ENCODE data around the gene RTL1.

The RTL1 gene

GRCh38 chr14:100835548-100836310 is 67.8 kb downstream of the RTL1 start:
- Histone ChIP-seq H3K4me3 (replicated peaks; ENCODE audit: low read depth, low read length) (no peak overlapping the region), H3K27me3 (replicated peaks; ENCODE audit: control insufficient read depth, insufficient read depth, low read length) (no peaks in the 10 kb centered on the region; the same call in 1 of the 2 replicates), H3K36me3 (ENCODE audit: control insufficient read depth, insufficient read depth, low read length) (no peaks in the 10 kb centered on the region)
- no peak for DNase-seq (ENCODE audit: extremely low read depth, insufficient read length)
- TF ChIP-seq CTCF (IDR thresholded peaks at IDR 0.05; ENCODE audit: insufficient read depth, low read length, poor library complexity, severe bottlenecking): no peak

GRCh38 chr14:100834794-100835547 is 68.6 kb downstream of the RTL1 start:
- Histone ChIP-seq H3K4me3 (replicated peaks; ENCODE audit: low read depth, low read length) (no peak overlapping the region), H3K36me3 (ENCODE audit: control insufficient read depth, insufficient read depth, low read length) (no peaks in the 10 kb centered on the region), H3K27me3 (replicated peaks; ENCODE audit: control insufficient read depth, insufficient read depth, low read length) (no peaks in the 10 kb centered on the region; the same call in 1 of the 2 replicates)
- DNase-seq (ENCODE audit: extremely low read depth, insufficient read length): no peak
- no peak for TF ChIP-seq CTCF (IDR thresholded peaks at IDR 0.05; ENCODE audit: insufficient read depth, low read length, poor library complexity, severe bottlenecking)

- no peak overlapping the region for H3K4me3 ChIP-seq (replicated peaks; ENCODE audit: low read depth, low read length)
- no peaks in the 10 kb centered on the region; the same call in 1 of the 2 replicates for H3K27me3 ChIP-seq (replicated peaks; ENCODE audit: control insufficient read depth, insufficient read depth, low read length)
- TF ChIP-seq CTCF (IDR thresholded peaks at IDR 0.05; ENCODE audit: insufficient read depth, low read length, poor library complexity, severe bottlenecking): no peak
- H3K36me3 ChIP-seq (ENCODE audit: control insufficient read depth, insufficient read depth, low read length): no peaks in the 10 kb centered on the region
- DNase-seq (ENCODE audit: extremely low read depth, insufficient read length): no peak
These were observed 69.3 kb downstream of the RTL1 start for GRCh38 chr14:100834082-100834793.

- no peak for DNase-seq (ENCODE audit: extremely low read depth, insufficient read length)
- H3K36me3 ChIP-seq (ENCODE audit: control insufficient read depth, insufficient read depth, low read length): no peaks in the 10 kb centered on the region
- no peaks in the 10 kb centered on the region; the same call in 1 of the 2 replicates for H3K27me3 ChIP-seq (replicated peaks; ENCODE audit: control insufficient read depth, insufficient read depth, low read length)
- no peak for TF ChIP-seq CTCF (IDR thresholded peaks at IDR 0.05; ENCODE audit: insufficient read depth, low read length, poor library complexity, severe bottlenecking)
- no peak overlapping the region for H3K4me3 ChIP-seq (replicated peaks; ENCODE audit: low read depth, low read length)
These were observed 71.1 kb downstream of the RTL1 start for GRCh38 chr14:100832311-100832960.

GRCh38 chr14:100830681-100831080 is 72.8 kb downstream of the RTL1 start:
- Histone ChIP-seq H3K4me3 (replicated peaks; ENCODE audit: low read depth, low read length) (no peak overlapping the region), H3K27me3 (replicated peaks; ENCODE audit: control insufficient read depth, insufficient read depth, low read length) (no peaks in the 10 kb centered on the region; the same call in 1 of the 2 replicates), H3K36me3 (ENCODE audit: control insufficient read depth, insufficient read depth, low read length) (no peaks in the 10 kb centered on the region)
- no peak for DNase-seq (ENCODE audit: extremely low read depth, insufficient read length)
- no peak for TF ChIP-seq CTCF (IDR thresholded peaks at IDR 0.05; ENCODE audit: insufficient read depth, low read length, poor library complexity, severe bottlenecking)

All from GM06990 (cell line).